Heart right ventricle (tissue), 16 donors: ENCODE measurements around the gene RAB8B. TPM values are rescaled to one million over a fixed set of nuclear protein-coding genes. Genes with fewer than 3 reads are reported as not detected.

Experiments used
- ATAC-seq, 8 donors: fragments of 200-7000 bp; cut with Tn5 transposase; one replicate each; pipeline ENCODE4 v1.9.1; 2020; ENCODE audit warnings: mild to moderate bottlenecking in 8 of 8, moderate library complexity in 8 of 8, moderate number of reproducible peaks in 1 of 8
- DNase-seq, 2 donors: peaks; one replicate each; pipeline ENCODE4 v3.0.0-alpha.2; 2020
- H3K27ac ChIP-seq, 10 donors: fragments of 200-600 bp; sonication (generic) in 2 of 10; one replicate each; pipeline versions ENCODE4 v1.5.0 to v1.8.0; 2020 to 2022; ENCODE audit warnings: mild to moderate bottlenecking in 3 of 10
- H3K27me3 ChIP-seq, 7 donors: fragments of 200-600 bp; one replicate each; pipeline ENCODE4 v1.8.0; 2021 to 2022; ENCODE audit warnings: mild to moderate bottlenecking in 2 of 7
- H3K36me3 ChIP-seq, 9 donors: fragments of 200-600 bp; sonication (generic) in 1 of 9; one replicate each; pipeline versions ENCODE4 v1.5.0 to v1.8.0; 2020 to 2022; ENCODE audit warnings: mild to moderate bottlenecking in 2 of 9
- H3K4me1 ChIP-seq, 9 donors: fragments of 200-600 bp; sonication (generic) in 1 of 9; one replicate each; pipeline versions ENCODE4 v1.5.0 to v1.8.0; 2020 to 2022; ENCODE audit warnings: mild to moderate bottlenecking in 4 of 9
- H3K4me3 ChIP-seq, 10 donors: fragments of 200-600 bp; sonication (generic) in 2 of 10; one replicate each; pipeline versions ENCODE4 v1.5.0 to v1.8.0; 2020 to 2022; ENCODE audit warnings: mild to moderate bottlenecking in 7 of 10, moderate library complexity in 2 of 10
- H3K9me3 ChIP-seq, 11 donors: fragments of 200-600 bp in 10 of 11; sonication (generic) in 2 of 11; one replicate each; pipeline versions ENCODE4 v1.5.0 to v1.8.0; 2013 to 2022; ENCODE audit warnings: mild to moderate bottlenecking in 2 of 11, control low read depth in 1 of 11, moderate library complexity in 1 of 11
- WGBS, 2 donors: extraction: QIAGEN DNeasy Blood & Tissue Kit; methylation state at CpG; one replicate each; pipeline ENCODE4 v1.1.7; 2013; ENCODE audit warnings: inconsistent platforms in 1 of 2; 5-methylcytosine and 5-hydroxymethylcytosine counted together
- intact Hi-C, 10 donors: fragments of 100-400 bp; cut with DNase I; formaldehyde crosslinking; loops; one replicate each; pipeline versions ENCODE4 v1.11.1 to v1.14.2; 2022
- polyA plus RNA-seq, 2 donors: library from polyadenylated mRNA; stranded (reverse); fragments of 200-250 nt; gene quantifications; one replicate each; pipeline ENCODE4 v1.2.3, GENCODE V29; 2013
- total RNA-seq, 10 donors: library from RNA; stranded (reverse); fragmentation: NEBNext Ultra II Directional in 3 of 10; extraction: Animal tissue kit (Norgen Biotek cat#: 25700) in 3 of 10; gene quantifications; one replicate each; pipeline versions ENCODE4 v1.2.1 to v1.2.4, GENCODE V29; 2021 to 2023
- TF ChIP-seq, protein P1 (sequence below), 9 donors: fragments of 200-600 bp; sonication (generic) in 2 of 9; IDR thresholded peaks; one replicate each; pipeline versions ENCODE4 v1.5.0 to v1.8.0; 2021 to 2022; ENCODE audit warnings: antibody characterized with exemption in 9 of 9, mild to moderate bottlenecking in 5 of 9, moderate library complexity in 1 of 9
- donor health status: Arrhythmogenic right ventricular cardiomyopathy.
- donor health status: ischemic (EF 13 %, LVEDD 7.1; RV severe dilation, severe dysfunction).
- donor health status: healthy with polysubstance abuse.
- donor health status: DM: no; HTN: yes; CAD: no.
- donor health status: DM: no; HTN: no; CAD: no.
- donor health status: ischemic (EF 25% LVEDD 6.9; RV normal size, moderate dysfunction).
- donor health status: ischemic (EF 25% LVEDD 5.7; RV mildly dilated, moderate dysfunction).
- donor health status: healthy.
- donor health status: DM: yes; HTN: yes; CAD: no.
- donor health status: Ischemic cardiomyopathy.
- donor health status: ischemic (EF 35%, LVEDD 5.7; RV mildly dilated, moderate dysfunction).
- donor health status: nonischemic (EF 11% LVEDD 7.7; RV severe dilation, severe dysfunction).
- donor health status: DM: yes; HTN: yes; CAD: no.
- donor health status: PGD.
- donor health status: ischemic (EF 29% LVEDD 5.4; RV normal size, mild dysfunction).
- donor health status: nonischemic (EF 23%, LVEDD 6.1; RV moderate dilation, normal function).

Gene RAB8B
- total and polyA plus RNA-seq, 12 donors = 4.4 to 27.7 (median 6.9) TPM

- TF ChIP-seq, protein P1, sequence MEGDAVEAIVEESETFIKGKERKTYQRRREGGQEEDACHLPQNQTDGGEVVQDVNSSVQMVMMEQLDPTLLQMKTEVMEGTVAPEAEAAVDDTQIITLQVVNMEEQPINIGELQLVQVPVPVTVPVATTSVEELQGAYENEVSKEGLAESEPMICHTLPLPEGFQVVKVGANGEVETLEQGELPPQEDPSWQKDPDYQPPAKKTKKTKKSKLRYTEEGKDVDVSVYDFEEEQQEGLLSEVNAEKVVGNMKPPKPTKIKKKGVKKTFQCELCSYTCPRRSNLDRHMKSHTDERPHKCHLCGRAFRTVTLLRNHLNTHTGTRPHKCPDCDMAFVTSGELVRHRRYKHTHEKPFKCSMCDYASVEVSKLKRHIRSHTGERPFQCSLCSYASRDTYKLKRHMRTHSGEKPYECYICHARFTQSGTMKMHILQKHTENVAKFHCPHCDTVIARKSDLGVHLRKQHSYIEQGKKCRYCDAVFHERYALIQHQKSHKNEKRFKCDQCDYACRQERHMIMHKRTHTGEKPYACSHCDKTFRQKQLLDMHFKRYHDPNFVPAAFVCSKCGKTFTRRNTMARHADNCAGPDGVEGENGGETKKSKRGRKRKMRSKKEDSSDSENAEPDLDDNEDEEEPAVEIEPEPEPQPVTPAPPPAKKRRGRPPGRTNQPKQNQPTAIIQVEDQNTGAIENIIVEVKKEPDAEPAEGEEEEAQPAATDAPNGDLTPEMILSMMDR (IDR thresholded peaks at IDR 0.05) = no peak
- WGBS, 2 donors = 85 to 86% methylated on average over 4 of the region's 4 CpGs
- H3K27ac ChIP-seq = no peak overlapping the region
- peaks cover 0 to 3% (median 0%) of the 10 kb centered on the region in 9 donors for H3K4me1 ChIP-seq
- H3K36me3 ChIP-seq = peaks cover 0 to 35% (median 16%) of the 10 kb centered on the region in 9 donors
- no peak overlapping the region for H3K4me3 ChIP-seq
- H3K27me3 ChIP-seq = no peaks in the 10 kb centered on the region
- intact Hi-C loops = no loop called here
- ATAC-seq (no peak), DNase-seq (no peak)
- H3K9me3 ChIP-seq = no peaks in the 10 kb centered on the region
Measured at GRCh38 chr15:63308491-63308890, 119.1 kb downstream of the RAB8B start.

GRCh38 chr15:63308947-63309346 is 119.5 kb downstream of the RAB8B start:
- WGBS, 2 donors = 72 to 76% methylated on average over 2 of the region's 2 CpGs
- H3K27ac ChIP-seq = no peak overlapping the region
- no peaks in the 10 kb centered on the region for H3K9me3 ChIP-seq
- H3K27me3 ChIP-seq = no peaks in the 10 kb centered on the region
- intact Hi-C loops = no loop called here
- DNase-seq (no peak), ATAC-seq (no peak)
- no peak overlapping the region for H3K4me3 ChIP-seq
- H3K4me1 ChIP-seq = peaks cover 0 to 3% (median 0%) of the 10 kb centered on the region in 9 donors
- TF ChIP-seq, protein P1 (IDR thresholded peaks at IDR 0.05) = no peak
- peaks cover 0 to 32% (median 16%) of the 10 kb centered on the region in 9 donors for H3K36me3 ChIP-seq

GRCh38 chr15:63310646-63311045 is 121.2 kb downstream of the RAB8B start:
- TF ChIP-seq, protein P1 (IDR thresholded peaks at IDR 0.05) = no peak
- ATAC-seq (no peak), DNase-seq (no peak)
- Histone ChIP-seq H3K9me3 (no peaks in the 10 kb centered on the region), H3K4me3 (no peak overlapping the region), H3K4me1 (peaks cover 0 to 3% (median 0%) of the 10 kb centered on the region in 9 donors), H3K27ac (no peak overlapping the region), H3K27me3 (no peaks in the 10 kb centered on the region), H3K36me3 (peaks cover 0 to 18% (median 11%) of the 10 kb centered on the region in 9 donors)
- intact Hi-C loops = loop anchor here in 1 of 10 donors (5.0 kb wide), 1 partner anchor 102 kb away; no protein-coding TSS in a partner anchor
- 91 to 93% methylated on average over 3 of the region's 3 CpGs for WGBS, 2 donors

DNA sequence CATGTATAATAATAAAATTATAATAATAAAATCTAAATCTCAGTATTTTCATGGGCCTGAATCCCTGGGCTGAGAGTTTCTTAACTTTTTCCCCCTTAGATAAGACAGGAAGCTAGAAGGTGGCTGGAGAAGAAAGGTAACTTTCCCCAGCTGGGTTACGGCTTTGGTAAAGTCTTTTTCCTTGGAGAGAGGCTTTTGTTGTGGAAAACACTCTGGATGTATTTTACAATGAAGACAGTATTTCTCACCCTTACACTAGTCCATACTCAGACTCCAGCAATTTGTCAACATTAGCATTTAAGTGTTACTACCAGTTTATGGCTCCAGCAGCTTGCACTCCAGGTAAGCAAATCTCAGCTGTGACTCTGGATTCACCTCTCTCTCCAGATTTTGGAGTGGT is 122.9 kb downstream of the RAB8B start:
- no peaks in the 10 kb centered on the region for H3K27me3 ChIP-seq
- H3K4me1 ChIP-seq = peaks cover 0 to 3% (median 0%) of the 10 kb centered on the region in 9 donors
- no peak overlapping the region for H3K27ac ChIP-seq
- 94 to 96% methylated on average over 1 of the region's 1 CpG for WGBS, 2 donors
- ATAC-seq = no peak
- no peaks in the 10 kb centered on the region for H3K9me3 ChIP-seq
- no peak overlapping the region for H3K4me3 ChIP-seq
- TF ChIP-seq, protein P1 (IDR thresholded peaks at IDR 0.05) = no peak
- DNase-seq = no peak
- peaks cover 0 to 4% (median 0%) of the 10 kb centered on the region in 9 donors for H3K36me3 ChIP-seq
- intact Hi-C loops = loop anchor here in 1 of 10 donors (5.0 kb wide), 1 partner anchor 100 kb away; no protein-coding TSS in a partner anchor
